ENCODE data around the gene HPSE. TPM values are rescaled to one million over a fixed set of nuclear protein-coding genes. Genes with fewer than 3 reads are reported as not detected.

The HPSE gene
- 1 to 10 TPM in 2 of 4 donors, under 1 TPM in 2; 0.70 to 1.7 (median 1.00) TPM for polyA plus RNA-seq (ENCODE audit: insufficient read length in 4 of 4)

- peak in 2 of 4 donors; percentile 44 to 49 for DNase-seq (ENCODE audit: low read depth in 4 of 4, low spot score in 2 of 4)
Observed at GRCh38 chr4:83334425-83335241, at the start of gene HPSE. Gene HPSE (minus strand): TSS chr4:83334848. CDS start chr4:83334782, 66 bp downstream.

DNA sequence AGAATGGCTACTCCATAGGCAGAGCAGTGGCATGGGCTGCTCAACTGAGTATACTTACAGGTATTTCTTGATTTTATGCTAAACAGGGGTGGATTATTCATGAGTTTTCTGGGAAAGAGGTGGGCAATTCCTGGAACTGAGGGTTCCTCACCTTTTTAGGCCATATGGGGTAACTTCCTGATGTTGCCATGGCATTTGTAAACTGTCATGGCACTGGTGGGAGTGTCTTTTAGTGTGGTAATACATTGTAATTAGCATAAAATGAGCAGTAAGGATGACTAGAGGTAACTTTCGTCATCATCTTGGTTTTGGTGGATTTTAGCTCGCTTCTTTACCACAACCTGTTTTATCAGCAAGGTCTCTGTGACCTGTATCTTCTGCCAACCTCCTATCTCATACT, 48.2 kb upstream of the HPSE start:
- DNase-seq (ENCODE audit: low read depth in 4 of 4, low spot score in 2 of 4) = no peak

- no peak for DNase-seq (ENCODE audit: low read depth in 4 of 4, low spot score in 2 of 4)
Observed at GRCh38 chr4:83381173-83381572, 46.5 kb upstream of the HPSE start.

DNA sequence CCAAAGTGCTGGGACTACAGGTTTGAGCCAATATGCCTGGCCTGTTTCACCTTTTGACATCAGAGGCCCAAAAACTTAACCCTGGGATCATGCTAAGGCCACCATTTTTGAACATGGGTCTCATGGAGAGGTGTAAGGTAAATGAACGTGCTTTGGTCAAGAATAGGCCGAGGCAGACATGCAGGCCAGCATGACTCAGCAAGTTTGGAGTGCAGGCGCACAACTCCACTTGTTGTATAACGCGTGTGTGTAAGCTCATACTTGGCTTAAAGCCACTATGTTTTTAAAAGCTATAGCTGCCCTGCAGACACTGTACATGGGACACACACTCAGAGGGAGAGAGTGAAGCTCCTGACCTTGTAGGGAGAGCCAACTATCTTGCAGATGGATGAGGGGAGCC, 43.8 kb upstream of the HPSE start:
- no peak for DNase-seq (ENCODE audit: low read depth in 4 of 4, low spot score in 2 of 4)

- no peak for DNase-seq (ENCODE audit: low read depth in 4 of 4, low spot score in 2 of 4)
Observed at GRCh38 chr4:83372931-83373330, 38.3 kb upstream of the HPSE start.

- no peak for DNase-seq (ENCODE audit: low read depth in 4 of 4, low spot score in 2 of 4)
Observed at GRCh38 chr4:83371936-83372335, 37.3 kb upstream of the HPSE start.

DNA sequence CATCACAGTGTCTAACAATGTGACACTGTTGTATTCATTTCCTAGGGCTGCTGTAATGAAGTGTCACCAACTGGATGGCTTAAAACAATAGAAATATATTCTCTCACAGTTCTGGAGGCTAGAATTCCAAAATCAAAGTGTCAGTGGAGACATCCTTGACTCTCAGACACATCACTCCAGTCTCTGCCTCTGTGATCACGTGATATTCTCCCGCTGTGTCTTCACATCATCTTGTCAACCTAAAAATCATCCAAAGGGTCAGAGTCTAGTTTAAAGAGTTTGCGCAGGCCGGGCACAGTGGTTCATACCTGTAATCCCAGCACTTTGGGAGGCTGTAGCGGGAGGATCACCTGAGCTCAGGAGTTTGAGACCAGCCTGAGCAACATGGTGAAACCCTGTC, 36.6 kb upstream of the HPSE start:
- no peak for DNase-seq (ENCODE audit: low read depth in 4 of 4, low spot score in 2 of 4)

DNA sequence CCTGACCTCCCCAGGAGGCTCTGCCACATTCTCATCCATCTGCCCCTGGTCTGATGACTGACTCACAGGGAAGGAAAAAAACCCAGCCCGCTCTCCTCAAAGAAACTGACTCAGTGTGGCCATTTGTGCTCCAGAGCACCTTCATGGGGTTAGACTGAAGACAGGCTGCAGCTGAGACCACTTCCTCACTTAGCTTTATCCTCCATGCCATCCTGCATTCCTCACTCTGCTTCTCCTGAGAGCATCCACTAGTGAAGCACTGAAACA, 35.9 kb upstream of the HPSE start:
- DNase-seq (ENCODE audit: low read depth in 4 of 4, low spot score in 2 of 4) = no peak

GRCh38 chr4:83369831-83370639, 35.4 kb upstream of the HPSE start:
- DNase-seq (ENCODE audit: low read depth in 4 of 4, low spot score in 2 of 4) = no peak

DNA sequence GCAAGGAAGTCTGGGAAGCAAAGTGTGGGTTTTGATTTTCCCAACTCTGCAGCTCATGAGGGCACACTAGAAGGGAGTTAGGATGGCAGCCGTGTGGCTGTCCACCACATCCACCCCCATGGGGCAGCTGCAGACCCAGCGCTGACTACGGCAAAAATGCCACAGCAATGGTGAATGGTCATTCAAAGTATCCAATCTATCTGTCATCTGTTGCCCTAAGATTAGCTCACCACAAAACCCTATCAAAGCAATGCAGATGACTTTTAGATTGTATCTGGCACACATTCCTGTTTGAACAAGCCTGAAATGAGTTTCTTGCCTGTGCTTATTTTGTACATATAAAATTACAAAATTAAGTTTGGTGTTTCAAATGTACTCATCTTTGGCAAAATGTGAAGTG, 29.7 kb upstream of the HPSE start:
- no peak for DNase-seq (ENCODE audit: low read depth in 4 of 4, low spot score in 2 of 4)

GRCh38 chr4:83362492-83363329, 28.1 kb upstream of the HPSE start:
- DNase-seq (ENCODE audit: low read depth in 4 of 4, low spot score in 2 of 4) = no peak

DNA sequence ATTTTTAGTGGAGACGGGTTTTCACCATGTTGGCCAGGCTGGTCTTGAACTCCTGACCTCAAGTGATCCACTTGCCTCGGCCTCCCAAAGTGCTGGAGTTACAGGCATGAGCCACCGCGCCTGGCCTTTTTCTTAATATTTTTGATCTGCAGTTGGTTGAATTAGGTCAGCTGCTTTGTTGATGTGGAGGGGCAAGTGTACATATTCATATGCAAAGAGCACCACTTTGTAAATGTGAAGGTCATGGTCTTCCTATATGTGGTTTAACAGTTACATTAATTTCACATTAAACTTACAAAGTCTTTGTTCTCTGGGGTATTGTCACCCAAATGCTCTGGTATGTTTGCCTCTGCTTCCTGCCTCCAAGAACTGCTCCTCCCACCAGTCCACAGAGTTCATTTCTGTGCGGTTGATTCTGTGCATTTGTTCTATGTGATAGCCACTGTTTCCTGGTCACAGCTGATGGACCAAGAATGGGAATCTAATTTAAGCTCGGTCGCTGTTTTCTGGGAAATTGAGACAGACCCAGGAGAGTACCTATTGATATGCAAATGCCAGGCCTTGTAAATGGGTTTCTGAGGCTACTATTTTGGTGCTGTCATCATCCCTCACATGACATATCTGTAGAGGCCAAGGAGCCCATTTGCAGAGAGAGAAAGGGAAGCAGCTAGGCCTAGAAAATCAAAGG, 26.9 kb upstream of the HPSE start:
- no peak for DNase-seq (ENCODE audit: low read depth in 4 of 4, low spot score in 2 of 4)

DNA sequence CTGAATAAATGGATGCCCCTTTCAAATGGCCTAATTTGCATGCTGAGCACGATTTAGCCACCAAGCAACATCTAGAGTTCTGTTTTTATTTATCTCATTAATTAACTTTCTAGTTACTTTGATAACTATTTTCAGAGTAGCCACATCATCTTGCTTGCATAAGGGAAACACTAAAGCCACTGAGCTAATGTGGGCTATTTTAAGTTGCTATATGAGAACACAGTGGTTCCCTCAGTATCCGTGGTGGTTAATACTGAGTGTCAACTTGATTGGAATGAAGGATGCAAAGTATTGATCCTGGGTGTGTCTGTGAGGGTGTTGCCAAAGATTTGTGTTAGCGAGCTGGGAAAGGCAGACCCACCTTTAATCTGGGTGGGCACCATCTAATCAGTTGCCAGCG, 25.4 kb upstream of the HPSE start:
- DNase-seq (ENCODE audit: low read depth in 4 of 4, low spot score in 2 of 4) = no peak

GRCh38 chr4:83358410-83358809, 23.8 kb upstream of the HPSE start:
- no peak for DNase-seq (ENCODE audit: low read depth in 4 of 4, low spot score in 2 of 4)

GRCh38 chr4:83356899-83357661, 22.4 kb upstream of the HPSE start:
- DNase-seq (ENCODE audit: low read depth in 4 of 4, low spot score in 2 of 4) = no peak

GRCh38 chr4:83353516-83353915, 18.9 kb upstream of the HPSE start:
- no peak for DNase-seq (ENCODE audit: low read depth in 4 of 4, low spot score in 2 of 4)

DNA sequence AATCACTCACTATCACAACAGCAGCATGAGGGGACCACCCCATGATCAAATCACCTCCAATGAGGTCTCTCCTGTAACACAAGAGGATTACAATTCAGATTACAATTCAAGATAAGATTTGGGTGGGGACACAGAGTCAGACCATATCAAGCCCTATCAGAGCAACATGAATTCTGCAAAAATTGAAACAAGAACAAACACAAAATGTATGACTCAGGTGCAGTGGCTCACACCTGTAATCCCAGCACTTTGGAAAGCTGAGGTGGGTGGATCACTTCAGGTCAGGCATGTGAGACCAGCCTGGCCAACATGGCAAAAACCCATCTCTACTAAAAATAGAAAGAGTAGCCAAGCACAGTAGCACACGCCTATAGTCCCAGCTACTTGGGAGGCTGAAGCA, 13.4 kb upstream of the HPSE start:
- DNase-seq (ENCODE audit: low read depth in 4 of 4, low spot score in 2 of 4) = no peak

GRCh38 chr4:83342476-83342875, 7.8 kb upstream of the HPSE start:
- DNase-seq (ENCODE audit: low read depth in 4 of 4, low spot score in 2 of 4) = no peak

GRCh38 chr4:83340692-83341343, 6.2 kb upstream of the HPSE start:
- no peak for DNase-seq (ENCODE audit: low read depth in 4 of 4, low spot score in 2 of 4)
